Stimulated activated effector memory CD8-positive, alpha-beta T cell treated with anti-CD3 and anti-CD28 coated beads, Interleukin-12 subunit alpha, Interleukin-12 subunit beta, amount 100 ng/mL, for 72 hours (primary cell): ENCODE measurements around the gene TSR1.

Experiments used
- ATAC-seq: fragments of 150-1000 bp; cut with Tn5 transposase; 2 replicates; pipeline ENCODE4 v1.10.0; 2021
- DNase-seq, 2 donors: peaks; one replicate each; pipeline ENCODE4 v3.0.0; 2021 to 2022; ENCODE audit warnings: low spot score in 2 of 2
- H3K27ac Mint-ChIP-seq: one replicate; pipeline ENCODE4 v1.8.0; 2022; ENCODE audit warnings: mild to moderate bottlenecking, mixed read lengths
- H3K36me3 Mint-ChIP-seq: one replicate; pipeline ENCODE4 v1.8.0; 2022; ENCODE audit warnings: mild to moderate bottlenecking, mixed read lengths
- H3K4me1 Mint-ChIP-seq: one replicate; pipeline ENCODE4 v1.8.0; 2022; ENCODE audit warnings: mixed read lengths
- H3K4me3 Mint-ChIP-seq: one replicate; pipeline ENCODE4 v1.8.0; 2022; ENCODE audit warnings: mild to moderate bottlenecking, mixed read lengths
- H3K9me3 Mint-ChIP-seq: one replicate; pipeline ENCODE4 v1.8.0; 2022; ENCODE audit warnings: mixed read lengths

Gene TSR1

GRCh38 chr17:2372681-2373080, 36.4 kb upstream of the TSR1 start:
- H3K27ac Mint-ChIP-seq: peak overlapping the region; percentile 75
- H3K4me3 Mint-ChIP-seq: no peak overlapping the region
- H3K4me1 Mint-ChIP-seq: no peaks in the 10 kb centered on the region
- DNase-seq (no peak), ATAC-seq (no peak)
- no peaks in the 10 kb centered on the region for H3K9me3 Mint-ChIP-seq
- H3K36me3 Mint-ChIP-seq: peaks cover 20% of the 10 kb centered on the region

GRCh38 chr17:2372180-2372579, 35.9 kb upstream of the TSR1 start:
- no peaks in the 10 kb centered on the region for H3K9me3 Mint-ChIP-seq
- ATAC-seq (no peak), DNase-seq (no peak)
- H3K4me3 Mint-ChIP-seq: no peak overlapping the region
- H3K27ac Mint-ChIP-seq: no peak overlapping the region
- no peaks in the 10 kb centered on the region for H3K4me1 Mint-ChIP-seq
- H3K36me3 Mint-ChIP-seq: peaks cover 19% of the 10 kb centered on the region

GRCh38 chr17:2371183-2372130, 35.2 kb upstream of the TSR1 start:
- H3K4me1 Mint-ChIP-seq: no peaks in the 10 kb centered on the region
- H3K9me3 Mint-ChIP-seq: no peaks in the 10 kb centered on the region
- ATAC-seq (no peak), DNase-seq (no peak)
- H3K4me3 Mint-ChIP-seq: no peak overlapping the region
- no peak overlapping the region for H3K27ac Mint-ChIP-seq
- H3K36me3 Mint-ChIP-seq: peaks cover 12% of the 10 kb centered on the region

- H3K4me3 Mint-ChIP-seq: no peak overlapping the region
- no peaks in the 10 kb centered on the region for H3K9me3 Mint-ChIP-seq
- no peaks in the 10 kb centered on the region for H3K4me1 Mint-ChIP-seq
- H3K27ac Mint-ChIP-seq: no peak overlapping the region
- DNase-seq: no peak
- no peak for ATAC-seq
- peaks cover 15% of the 10 kb centered on the region for H3K36me3 Mint-ChIP-seq
Observed at GRCh38 chr17:2370211-2370589, 33.9 kb upstream of the TSR1 start.

GRCh38 chr17:2369551-2370210, 33.4 kb upstream of the TSR1 start:
- peaks cover 10% of the 10 kb centered on the region for H3K36me3 Mint-ChIP-seq
- H3K27ac Mint-ChIP-seq: no peak overlapping the region
- H3K9me3 Mint-ChIP-seq: no peaks in the 10 kb centered on the region
- ATAC-seq: no peak
- DNase-seq: no peak
- H3K4me1 Mint-ChIP-seq: no peaks in the 10 kb centered on the region
- H3K4me3 Mint-ChIP-seq: no peak overlapping the region

GRCh38 chr17:2369039-2369438, 32.8 kb upstream of the TSR1 start:
- Mint-ChIP-seq H3K4me1 (no peaks in the 10 kb centered on the region), H3K9me3 (no peaks in the 10 kb centered on the region), H3K36me3 (peaks cover 7% of the 10 kb centered on the region), H3K4me3 (no peak overlapping the region), H3K27ac (no peak overlapping the region)
- DNase-seq (no peak), ATAC-seq (no peak)

- no peak for DNase-seq
- H3K27ac Mint-ChIP-seq: no peak overlapping the region
- no peak for ATAC-seq
- peaks cover 11% of the 10 kb centered on the region for H3K36me3 Mint-ChIP-seq
- no peaks in the 10 kb centered on the region for H3K9me3 Mint-ChIP-seq
- no peaks in the 10 kb centered on the region for H3K4me1 Mint-ChIP-seq
- no peak overlapping the region for H3K4me3 Mint-ChIP-seq
Observed at GRCh38 chr17:2368359-2368758, 32.1 kb upstream of the TSR1 start.

- no peaks in the 10 kb centered on the region for H3K9me3 Mint-ChIP-seq
- DNase-seq: no peak
Observed at GRCh38 chr17:2366747-2367494, 30.7 kb upstream of the TSR1 start.

GRCh38 chr17:2365132-2365531, 28.9 kb upstream of the TSR1 start:
- no peak overlapping the region for H3K27ac Mint-ChIP-seq
- no peak for DNase-seq
- no peaks in the 10 kb centered on the region for H3K9me3 Mint-ChIP-seq
- H3K4me3 Mint-ChIP-seq: no peak overlapping the region
- peaks cover 6% of the 10 kb centered on the region for H3K4me1 Mint-ChIP-seq
- no peak for ATAC-seq
- peaks cover 17% of the 10 kb centered on the region for H3K36me3 Mint-ChIP-seq

More at GRCh38 chr17:2366747-2367494, 30.7 kb upstream of the TSR1 start:
- Mint-ChIP-seq H3K4me3 (no peak overlapping the region), H3K36me3 (peaks cover 17% of the 10 kb centered on the region), H3K4me1 (no peaks in the 10 kb centered on the region), H3K27ac (no peak overlapping the region)
- no peak for ATAC-seq

- no peak overlapping the region for H3K27ac Mint-ChIP-seq
- ATAC-seq: no peak
- H3K4me3 Mint-ChIP-seq: no peak overlapping the region
- no peaks in the 10 kb centered on the region for H3K9me3 Mint-ChIP-seq
- H3K36me3 Mint-ChIP-seq: peaks cover 17% of the 10 kb centered on the region
- H3K4me1 Mint-ChIP-seq: peaks cover 6% of the 10 kb centered on the region
- no peak for DNase-seq
Observed at GRCh38 chr17:2364763-2365116, 28.5 kb upstream of the TSR1 start.

GRCh38 chr17:2363851-2364762, 27.9 kb upstream of the TSR1 start:
- Mint-ChIP-seq H3K36me3 (peaks cover 17% of the 10 kb centered on the region), H3K9me3 (no peaks in the 10 kb centered on the region), H3K4me3 (no peak overlapping the region), H3K27ac (no peak overlapping the region), H3K4me1 (peaks cover 6% of the 10 kb centered on the region)
- ATAC-seq: no peak
- DNase-seq: no peak

GRCh38 chr17:2363318-2363717, 27.1 kb upstream of the TSR1 start:
- Mint-ChIP-seq H3K27ac (no peak overlapping the region), H3K4me1 (peaks cover 6% of the 10 kb centered on the region), H3K4me3 (no peak overlapping the region), H3K9me3 (no peaks in the 10 kb centered on the region), H3K36me3 (peaks cover 17% of the 10 kb centered on the region)
- ATAC-seq (no peak), DNase-seq (no peak)

GRCh38 chr17:2362881-2363280, 26.6 kb upstream of the TSR1 start:
- ATAC-seq (no peak), DNase-seq (no peak)

GRCh38 chr17:2362416-2362815, 26.2 kb upstream of the TSR1 start:
- peaks cover 17% of the 10 kb centered on the region for H3K36me3 Mint-ChIP-seq
- no peak overlapping the region for H3K4me3 Mint-ChIP-seq
- peaks cover 6% of the 10 kb centered on the region for H3K4me1 Mint-ChIP-seq
- ATAC-seq (no peak), DNase-seq (no peak)
- H3K9me3 Mint-ChIP-seq: no peaks in the 10 kb centered on the region
- H3K27ac Mint-ChIP-seq: no peak overlapping the region

More at GRCh38 chr17:2362881-2363280, 26.6 kb upstream of the TSR1 start:
- H3K4me1 Mint-ChIP-seq: peaks cover 6% of the 10 kb centered on the region
- no peak overlapping the region for H3K4me3 Mint-ChIP-seq
- no peaks in the 10 kb centered on the region for H3K9me3 Mint-ChIP-seq
- peaks cover 17% of the 10 kb centered on the region for H3K36me3 Mint-ChIP-seq
- no peak overlapping the region for H3K27ac Mint-ChIP-seq

GRCh38 chr17:2362016-2362415, 25.8 kb upstream of the TSR1 start:
- ATAC-seq (no peak), DNase-seq (no peak)
- H3K4me3 Mint-ChIP-seq: no peak overlapping the region
- H3K27ac Mint-ChIP-seq: no peak overlapping the region
- peaks cover 6% of the 10 kb centered on the region for H3K4me1 Mint-ChIP-seq
- no peaks in the 10 kb centered on the region for H3K9me3 Mint-ChIP-seq
- peaks cover 17% of the 10 kb centered on the region for H3K36me3 Mint-ChIP-seq
